Breast epithelium (tissue), 3 donors: ENCODE results near the gene TOP3B.

Experiments used
- CTCF ChIP-seq, 3 donors: fragments of 450-650 bp; IDR thresholded peaks; one replicate each; pipeline ENCODE4 v1.5.1; 2016 to 2017; ENCODE audit warnings: antibody characterized with exemption in 3 of 3, mild to moderate bottlenecking in 3 of 3, moderate library complexity in 3 of 3
- POLR2A ChIP-seq: fragments of 450-650 bp; IDR thresholded peaks from one replicate; pipeline ENCODE4 v1.6.1; 2016; ENCODE audit warnings: antibody characterized with exemption, mild to moderate bottlenecking, moderate library complexity
- POLR2AphosphoS5 ChIP-seq, 3 donors: sonication (generic); formaldehyde crosslinking; IDR thresholded peaks; one replicate each; pipeline ENCODE4 v1.6.1; 2017; ENCODE audit warnings: antibody characterized with exemption in 3 of 3

- TF ChIP-seq CTCF (IDR thresholded peaks at IDR 0.05) = no peak
- no peak for TF ChIP-seq POLR2A
- TF ChIP-seq POLR2AphosphoS5 (IDR thresholded peaks at IDR 0.05) = no peak
Observed at GRCh38 chr22:21922370-21923162, 60.0 kb downstream of the TOP3B start.
